Measurements from ENCODE around the gene THSD4.

GRCh38 chr15:71809346-71809745 lies 694.1 kb downstream of the THSD4 start:
- TF ChIP-seq CTCF (IDR thresholded peaks at IDR 0.05) (no peak), POLR2A (IDR thresholded peaks at IDR 0.05) (no peak)
